Measurements from ENCODE around the gene ALAD. TPM values are rescaled to one million over a fixed set of nuclear protein-coding genes. Genes with fewer than 3 reads are reported as not detected.
"Not testable (repeated sequence)": the region's sequence is repeated elsewhere in the genome, so short reads cannot be mapped to it uniquely, and the experiment has no call there.

Gene ALAD
- total RNA-seq, 1 donor from 2014 or later = 18.9 TPM

DNA sequence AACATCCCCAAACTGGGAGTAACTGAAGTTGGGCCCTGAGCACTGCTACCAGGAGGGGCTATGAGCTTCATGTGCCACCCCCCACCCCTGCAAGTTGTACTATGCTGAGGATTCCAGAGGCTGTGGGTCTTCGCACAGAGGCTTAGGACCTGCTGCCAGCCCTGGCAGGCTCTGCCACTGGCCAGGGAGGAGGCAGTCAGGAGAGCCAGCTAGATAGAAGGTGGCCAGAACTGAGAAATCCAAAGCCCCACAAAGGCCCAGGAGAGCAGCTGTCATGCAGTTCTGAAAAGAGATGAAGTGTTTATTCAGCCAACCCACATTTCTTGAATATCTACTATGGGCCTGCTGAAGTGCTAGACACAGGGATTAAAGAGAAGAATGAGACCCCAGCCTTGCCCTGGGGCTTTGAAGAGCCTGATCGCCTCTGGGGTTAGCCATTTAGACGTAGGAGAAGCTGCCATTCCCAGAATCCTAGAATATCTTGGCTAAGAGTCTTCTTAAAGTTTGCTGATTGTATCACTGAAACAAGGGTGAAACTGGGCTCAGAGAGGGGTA is 1.4 kb downstream of the ALAD start:
- DNase-seq (ENCODE audit: extremely low read depth, low read depth, low spot score) = no peak

DNA sequence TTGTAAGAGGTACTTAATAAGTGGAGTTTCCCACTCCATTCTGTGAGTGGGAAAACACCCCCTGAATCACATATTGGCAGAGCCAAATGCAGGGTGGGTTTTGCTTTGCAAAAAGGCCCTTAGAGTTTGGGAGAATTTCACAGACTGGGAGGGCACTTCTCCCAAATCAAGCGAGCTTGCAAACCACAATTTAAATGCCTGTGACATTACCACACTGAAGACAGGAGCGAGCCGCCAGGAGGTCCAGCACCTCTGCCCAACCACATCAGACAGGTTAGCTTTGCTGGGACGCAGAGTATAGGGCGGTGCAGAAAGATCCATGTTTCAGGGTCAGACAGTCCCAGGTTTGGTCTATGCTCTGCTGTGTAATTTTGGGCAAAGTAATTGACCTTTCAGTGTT is 2.3 kb downstream of the ALAD start:
- DNase-seq (ENCODE audit: extremely low read depth, low read depth, low spot score) = no peak

DNA sequence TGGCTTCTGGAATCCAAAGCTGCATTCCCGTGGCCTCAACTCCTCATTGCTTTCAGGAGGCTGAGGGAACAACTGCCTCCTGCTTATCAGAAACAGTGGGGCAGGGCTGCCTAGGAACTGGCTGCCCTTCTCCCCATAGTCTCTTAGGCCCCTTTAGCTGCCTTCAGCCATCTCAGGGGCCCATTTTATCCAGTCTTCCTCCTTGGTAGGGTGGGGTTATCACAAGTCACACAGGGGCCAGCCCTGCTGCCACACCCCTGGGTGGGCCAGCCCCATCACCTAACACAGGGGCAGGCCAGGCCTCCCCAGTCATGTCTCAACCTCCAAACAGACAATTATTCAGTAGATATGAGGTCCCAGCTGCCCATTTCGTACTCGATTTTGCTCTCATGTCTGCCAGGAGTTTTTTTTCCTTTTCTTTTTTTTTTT is 3.9 kb downstream of the ALAD start:
- DNase-seq (ENCODE audit: extremely low read depth, low read depth, low spot score) = no peak

DNA sequence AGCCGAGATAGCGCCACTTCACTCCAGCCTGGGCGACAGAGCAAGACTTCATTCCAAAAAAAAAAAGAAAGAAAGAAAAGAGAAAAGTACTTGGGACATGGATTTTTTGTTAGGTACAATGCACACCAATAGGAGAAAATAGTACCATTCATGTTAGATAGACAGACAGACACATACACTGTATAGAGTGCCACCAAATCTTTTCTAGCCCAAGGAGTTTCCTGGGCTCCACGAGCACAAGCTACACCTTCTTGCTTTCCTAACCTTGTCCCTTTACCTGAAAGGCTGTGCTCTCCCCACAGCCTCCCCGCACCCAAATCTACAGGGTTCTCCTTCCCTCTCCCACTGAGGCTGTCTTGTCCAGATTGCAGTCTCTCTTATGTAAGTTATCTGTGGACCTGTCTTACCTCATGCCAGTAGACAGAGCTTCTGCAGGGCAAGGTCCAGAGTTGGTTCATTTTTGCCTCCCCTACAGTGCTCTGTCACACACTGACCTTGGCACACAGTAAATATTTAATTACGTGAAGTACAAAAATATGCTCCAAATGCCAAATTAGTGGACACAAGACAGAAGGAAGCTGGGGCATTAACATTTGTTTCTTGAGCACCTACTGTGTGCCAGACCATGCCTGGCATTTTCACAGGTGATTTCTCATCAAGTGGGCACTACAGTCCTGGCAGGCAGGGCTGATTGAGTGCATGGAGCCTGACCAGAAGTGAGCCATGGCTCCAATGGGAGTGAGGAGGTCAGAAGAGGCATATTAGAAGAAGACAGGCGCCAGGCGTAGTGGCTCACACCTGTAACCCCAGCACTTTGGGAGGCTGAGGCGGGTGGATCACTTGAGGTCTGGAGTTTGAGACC is 5.9 kb downstream of the ALAD start:
- no peak for DNase-seq (ENCODE audit: extremely low read depth, low read depth, low spot score)

DNA sequence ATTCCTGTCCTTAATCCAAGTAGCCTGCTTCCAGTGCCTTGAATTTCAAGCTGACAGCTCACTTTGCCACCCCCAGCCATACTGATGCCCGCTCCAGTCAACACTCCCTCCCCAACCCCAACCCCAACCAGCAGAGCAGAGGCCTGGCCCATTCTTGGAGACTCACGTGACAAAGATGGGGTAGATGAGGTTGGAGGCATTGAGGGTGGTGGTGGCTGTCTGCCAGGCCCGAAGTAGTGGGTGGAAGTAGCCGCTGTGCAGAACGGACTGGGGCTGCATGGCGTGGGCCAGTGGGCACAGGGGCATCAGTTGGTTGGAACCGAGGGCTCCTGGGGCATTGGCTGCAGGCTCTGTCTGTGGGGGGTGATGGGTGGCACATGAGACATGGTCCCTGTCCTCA is 7.8 kb downstream of the ALAD start:
- no peak for DNase-seq (ENCODE audit: extremely low read depth, low read depth, low spot score)

DNA sequence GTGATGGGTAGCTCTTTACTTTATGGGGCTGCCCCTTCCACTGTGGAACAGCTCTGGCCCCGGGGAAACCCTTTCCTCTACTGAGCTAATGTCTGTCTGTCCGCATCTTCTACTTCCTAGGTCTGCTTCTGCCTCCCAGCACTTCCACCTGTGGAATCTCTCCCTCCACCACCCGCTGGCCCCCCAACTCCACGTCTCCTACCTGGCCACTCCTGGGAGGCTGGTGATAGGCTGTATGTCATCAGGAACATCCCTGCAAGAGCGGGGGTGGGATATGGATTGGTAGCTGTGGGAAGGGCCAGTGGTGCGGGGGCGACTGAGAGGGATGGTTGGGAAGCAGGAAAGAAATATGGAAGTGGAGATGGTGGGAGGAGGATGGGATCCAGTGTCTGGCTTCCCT is 9.2 kb downstream of the ALAD start:
- DNase-seq (ENCODE audit: extremely low read depth, low read depth, low spot score) = no peak

DNA sequence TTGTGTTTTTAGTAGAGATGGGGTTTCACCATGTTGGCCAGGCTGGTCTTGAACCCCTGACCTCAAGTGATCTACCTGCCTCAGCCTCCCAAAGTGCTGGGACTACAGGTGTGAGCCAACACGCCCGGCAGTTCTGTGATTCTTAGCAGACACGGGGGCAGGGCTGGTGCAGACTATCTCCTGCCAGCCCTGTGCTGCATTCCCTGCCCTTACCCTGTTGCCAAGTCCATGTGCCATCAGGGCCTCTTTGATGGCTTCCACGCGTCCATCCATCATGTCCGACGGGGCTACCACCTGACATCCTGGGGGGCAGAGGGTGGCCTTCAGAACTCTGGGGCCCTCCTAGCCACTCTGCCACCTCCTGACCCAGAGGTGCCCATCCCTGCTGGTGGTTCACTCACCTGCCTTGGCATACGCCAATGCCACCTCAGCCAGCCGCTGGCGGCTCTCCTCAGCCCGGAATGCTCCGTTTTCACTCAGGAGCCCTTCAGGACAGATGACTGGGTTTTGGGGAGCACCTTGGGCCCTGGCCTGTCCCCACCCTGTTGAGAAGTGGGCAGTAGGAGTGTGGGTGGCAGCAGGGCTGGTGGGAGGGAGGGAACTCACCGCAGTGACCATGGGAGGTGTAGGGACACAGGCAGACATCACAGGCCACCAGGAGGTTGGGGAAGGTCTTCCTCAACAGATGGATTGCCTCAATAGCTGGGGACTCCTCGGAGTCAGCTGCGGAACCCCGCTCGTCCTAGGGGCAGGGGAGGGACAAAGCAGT is 10.7 kb downstream of the ALAD start:
- no peak for DNase-seq (ENCODE audit: extremely low read depth, low read depth, low spot score)

DNA sequence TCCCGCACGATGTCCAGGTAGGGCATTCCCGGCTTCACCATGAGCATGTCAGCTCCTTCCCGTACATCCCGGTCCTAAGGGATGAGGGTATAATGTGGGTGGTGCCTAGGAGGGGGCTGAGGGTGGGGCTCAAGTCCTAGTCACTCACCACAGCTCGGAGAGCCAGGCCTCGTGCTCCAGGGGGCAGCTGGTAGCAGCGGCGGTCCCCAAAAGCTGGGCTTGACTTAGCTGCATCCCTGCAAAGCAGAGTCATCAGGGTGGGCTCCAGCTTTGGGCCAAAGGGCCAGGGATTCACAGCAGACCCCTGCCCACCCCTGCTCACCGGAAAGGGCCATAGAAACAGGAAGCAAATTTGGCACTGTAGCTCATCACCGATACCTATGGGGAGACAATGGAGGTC is 11.6 kb downstream of the ALAD start:
- DNase-seq (ENCODE audit: extremely low read depth, low read depth, low spot score) = no peak

DNA sequence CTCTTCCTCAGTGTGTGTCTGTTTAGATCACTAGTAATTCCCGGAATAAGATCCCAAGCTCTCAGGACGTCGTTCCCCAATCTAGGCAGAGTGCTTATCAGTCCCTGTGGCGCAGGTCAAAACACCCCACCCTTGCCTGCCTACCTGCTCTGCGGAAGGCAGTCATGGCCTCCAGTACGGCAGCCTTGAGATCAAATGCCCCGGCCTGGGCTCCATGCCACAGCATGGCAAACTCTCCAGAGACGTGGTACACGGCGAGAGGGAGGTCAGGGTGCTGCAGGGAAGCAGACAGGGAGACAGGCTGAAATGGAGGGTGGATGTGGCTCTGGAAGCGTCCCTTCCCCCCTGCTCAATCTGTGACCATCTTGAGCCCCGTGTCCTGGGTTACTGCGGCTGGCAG is 12.3 kb downstream of the ALAD start:
- DNase-seq (ENCODE audit: extremely low read depth, low read depth, low spot score) = no peak

DNA sequence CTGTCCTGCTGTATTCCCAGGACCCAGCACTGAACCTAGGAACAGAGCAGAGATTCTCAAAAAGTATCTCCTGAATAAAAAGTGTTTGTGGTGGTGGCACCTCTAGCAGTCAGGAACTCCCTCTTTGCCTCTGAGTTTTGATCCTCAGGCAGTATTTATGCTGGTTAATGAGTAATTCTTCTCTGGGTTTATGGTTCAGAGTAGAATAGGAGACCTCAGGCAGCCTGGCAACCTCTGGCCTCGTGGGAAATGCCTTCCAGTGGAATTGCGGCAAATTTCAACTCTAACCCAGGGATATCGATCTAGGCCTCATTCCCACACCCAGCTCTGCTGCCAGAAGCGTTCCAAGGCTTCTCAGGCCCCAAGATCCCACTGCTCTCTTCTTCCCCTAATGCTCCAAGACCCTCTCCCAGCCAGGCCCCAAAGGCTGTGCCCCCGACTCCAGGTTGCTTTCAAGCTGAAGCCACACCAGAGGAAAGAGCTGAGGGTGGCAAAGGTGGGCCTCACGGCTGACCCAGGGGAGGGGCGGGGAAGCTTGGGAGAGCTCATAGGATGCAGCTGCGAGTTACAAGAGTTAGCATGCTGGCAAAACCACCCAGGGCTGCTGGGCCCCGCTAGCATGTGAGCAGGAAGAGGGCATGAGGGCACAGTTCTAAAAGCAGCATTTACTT is 13.4 kb downstream of the ALAD start:
- no peak for DNase-seq (ENCODE audit: extremely low read depth, low read depth, low spot score)

DNA sequence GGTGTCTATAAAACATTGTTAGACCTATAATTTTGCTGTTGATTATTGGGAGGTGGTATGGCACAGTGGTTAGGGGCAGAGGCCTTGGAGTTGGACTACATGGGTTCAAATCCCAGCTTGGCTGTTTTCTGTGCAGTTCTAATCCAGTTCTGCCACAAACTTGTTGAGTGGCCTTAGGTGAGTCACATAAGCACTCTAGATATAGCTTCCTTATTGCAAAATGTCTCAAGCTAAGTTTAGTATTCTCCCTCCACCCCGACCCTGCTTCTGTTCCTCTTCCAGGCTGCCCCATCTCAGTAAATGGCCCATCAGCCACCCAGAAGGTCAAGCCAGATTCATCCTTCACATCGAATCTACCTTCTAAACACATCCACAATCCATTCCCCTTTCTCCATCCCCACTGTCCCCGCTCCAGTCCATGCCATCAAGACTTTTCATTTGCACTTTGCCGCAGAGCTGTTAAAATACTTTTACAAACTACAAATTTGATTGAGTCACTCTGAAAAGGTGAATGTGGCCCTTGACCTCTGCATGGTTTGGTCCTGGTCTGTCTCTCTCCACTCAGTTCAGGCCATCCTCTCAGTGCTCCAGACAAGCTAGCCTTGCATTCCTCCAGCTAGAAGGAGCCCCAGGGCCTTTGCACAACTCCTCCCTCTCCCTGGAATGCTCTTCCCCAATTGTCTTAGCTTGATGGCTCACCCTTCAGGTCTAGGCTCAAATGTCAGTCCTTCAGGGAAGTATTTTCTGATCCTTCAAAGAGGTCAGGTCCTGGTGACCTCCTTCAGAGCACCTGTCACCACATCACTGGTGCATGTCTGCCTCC is 14.3 kb downstream of the ALAD start:
- DNase-seq (ENCODE audit: extremely low read depth, low read depth, low spot score) = no peak

DNA sequence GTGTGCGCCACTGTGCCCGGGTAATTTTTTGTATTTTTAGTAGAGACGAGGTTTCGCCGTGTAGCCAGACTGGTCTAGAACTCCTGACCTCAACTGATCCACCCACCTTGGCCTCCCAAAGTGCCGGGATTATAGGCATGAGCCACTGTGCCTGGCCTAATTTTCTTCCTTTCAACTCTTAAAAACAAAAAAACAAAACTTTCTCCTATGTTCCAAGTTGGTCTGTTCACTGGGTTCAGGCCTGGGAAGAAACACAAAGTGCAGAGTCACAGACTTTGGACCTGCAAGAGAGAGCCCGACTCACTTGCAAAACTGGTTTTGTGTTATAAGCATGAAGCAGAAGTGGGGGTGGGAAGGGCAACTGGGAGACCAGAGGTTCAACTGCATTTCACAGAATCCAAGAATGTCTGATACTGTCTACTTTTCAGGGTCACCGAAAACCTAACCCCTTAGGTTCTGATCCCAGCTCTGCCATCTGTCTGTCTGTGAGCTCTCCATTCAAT is 19.1 kb downstream of the ALAD start:
- DNase-seq (ENCODE audit: extremely low read depth, low read depth, low spot score) = no peak

DNA sequence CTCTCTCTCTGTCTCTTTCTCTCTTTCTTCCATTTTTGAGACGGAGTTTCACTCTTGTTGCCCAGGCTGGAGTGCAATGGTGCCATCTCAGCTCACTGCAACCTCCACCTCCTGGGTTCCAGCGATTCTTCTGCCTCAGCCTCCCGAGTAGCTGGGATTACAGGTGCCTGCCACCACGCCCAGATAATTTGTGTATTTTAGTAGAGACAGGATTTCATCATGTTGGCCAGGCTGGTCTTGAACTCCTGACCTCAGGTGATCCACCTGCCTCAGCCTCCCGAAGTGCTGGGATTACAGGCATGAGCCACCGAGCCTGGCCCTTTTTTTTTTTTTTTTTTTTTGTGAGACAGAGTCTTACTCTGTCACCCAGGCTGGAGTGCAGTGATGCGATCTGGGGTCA is 19.6 kb downstream of the ALAD start:
- DNase-seq (ENCODE audit: extremely low read depth, low read depth, low spot score) = not testable (repeated sequence)

DNA sequence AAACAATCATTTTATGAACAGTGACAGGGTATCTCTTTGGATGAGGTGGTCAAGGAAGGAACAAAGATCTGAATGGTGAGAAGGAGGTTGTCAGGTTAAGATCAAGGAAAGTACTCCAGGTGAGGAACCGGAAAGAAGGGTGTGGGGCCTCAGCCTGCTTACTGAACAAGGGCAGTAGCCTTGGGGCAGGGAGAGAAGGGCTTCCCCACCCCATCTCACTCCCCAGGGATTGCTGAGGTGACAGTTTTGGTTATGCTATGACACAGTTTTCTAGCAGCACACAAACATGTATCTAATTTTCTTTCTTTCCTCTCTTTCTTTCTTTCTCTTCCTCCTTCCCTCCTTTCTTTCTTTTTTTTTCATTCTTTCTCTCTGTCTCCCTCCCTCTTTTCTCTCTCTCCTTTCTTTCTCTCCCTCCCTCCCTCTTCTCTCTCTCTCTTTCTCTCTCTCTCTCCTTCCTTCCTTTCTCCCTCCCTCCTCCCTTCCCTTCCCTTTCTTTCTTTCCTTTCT is 20.2 kb downstream of the ALAD start:
- no peak for DNase-seq (ENCODE audit: extremely low read depth, low read depth, low spot score)

DNA sequence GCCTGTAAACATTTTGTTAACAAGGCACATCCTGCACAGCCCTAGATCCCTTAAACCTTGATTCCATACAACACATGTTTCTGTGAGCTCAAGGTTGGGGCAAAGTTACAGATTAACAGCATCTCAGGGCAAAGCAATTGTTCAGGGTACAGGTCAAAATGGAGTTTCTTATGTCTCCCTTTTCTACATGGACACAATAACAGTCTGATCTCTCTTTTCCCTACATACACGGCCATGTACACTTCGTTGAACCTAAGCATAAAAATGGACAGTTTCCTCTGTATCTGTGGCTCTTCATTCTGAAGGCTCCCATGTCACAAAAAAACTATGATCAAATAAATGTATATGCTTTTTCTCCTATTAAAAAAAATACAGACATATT is 21.3 kb downstream of the ALAD start:
- DNase-seq (ENCODE audit: extremely low read depth, low read depth, low spot score) = not testable (repeated sequence)

DNA sequence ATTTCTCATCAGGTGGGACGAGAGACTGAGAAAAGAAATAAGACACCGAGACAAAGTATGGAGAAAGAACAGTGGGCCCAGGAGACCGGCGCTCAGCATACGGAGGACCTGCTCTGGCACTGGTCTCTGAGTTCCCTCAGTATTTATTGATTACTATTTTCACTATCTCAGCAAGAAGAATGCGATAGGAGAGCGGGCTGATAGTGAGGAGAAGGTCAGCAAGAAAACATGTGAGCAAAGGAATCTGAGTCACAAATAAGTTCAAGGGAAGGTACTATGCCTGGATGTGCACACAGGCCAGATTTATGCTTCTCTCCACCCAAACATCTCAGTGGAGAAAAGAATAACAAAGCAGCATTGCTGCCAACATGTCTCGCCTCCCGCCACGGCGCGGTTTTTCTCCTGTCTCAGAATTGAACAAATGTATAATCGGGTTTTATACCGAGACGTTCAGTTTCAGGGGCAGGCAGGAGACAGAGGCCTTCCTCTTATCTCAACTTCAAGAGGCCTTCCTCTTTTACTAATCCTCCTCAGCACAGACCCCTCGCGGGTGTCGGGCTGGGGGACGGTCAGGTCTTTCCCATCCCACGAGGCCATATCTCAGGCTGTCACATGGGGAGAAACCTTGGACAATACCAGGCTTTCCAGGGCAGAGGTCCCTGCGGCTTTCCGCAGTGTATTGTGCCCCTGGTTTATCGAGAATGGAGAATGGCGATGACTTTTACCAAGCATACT is 21.8 kb downstream of the ALAD start:
- DNase-seq (ENCODE audit: extremely low read depth, low read depth, low spot score) = not testable (repeated sequence)

DNA sequence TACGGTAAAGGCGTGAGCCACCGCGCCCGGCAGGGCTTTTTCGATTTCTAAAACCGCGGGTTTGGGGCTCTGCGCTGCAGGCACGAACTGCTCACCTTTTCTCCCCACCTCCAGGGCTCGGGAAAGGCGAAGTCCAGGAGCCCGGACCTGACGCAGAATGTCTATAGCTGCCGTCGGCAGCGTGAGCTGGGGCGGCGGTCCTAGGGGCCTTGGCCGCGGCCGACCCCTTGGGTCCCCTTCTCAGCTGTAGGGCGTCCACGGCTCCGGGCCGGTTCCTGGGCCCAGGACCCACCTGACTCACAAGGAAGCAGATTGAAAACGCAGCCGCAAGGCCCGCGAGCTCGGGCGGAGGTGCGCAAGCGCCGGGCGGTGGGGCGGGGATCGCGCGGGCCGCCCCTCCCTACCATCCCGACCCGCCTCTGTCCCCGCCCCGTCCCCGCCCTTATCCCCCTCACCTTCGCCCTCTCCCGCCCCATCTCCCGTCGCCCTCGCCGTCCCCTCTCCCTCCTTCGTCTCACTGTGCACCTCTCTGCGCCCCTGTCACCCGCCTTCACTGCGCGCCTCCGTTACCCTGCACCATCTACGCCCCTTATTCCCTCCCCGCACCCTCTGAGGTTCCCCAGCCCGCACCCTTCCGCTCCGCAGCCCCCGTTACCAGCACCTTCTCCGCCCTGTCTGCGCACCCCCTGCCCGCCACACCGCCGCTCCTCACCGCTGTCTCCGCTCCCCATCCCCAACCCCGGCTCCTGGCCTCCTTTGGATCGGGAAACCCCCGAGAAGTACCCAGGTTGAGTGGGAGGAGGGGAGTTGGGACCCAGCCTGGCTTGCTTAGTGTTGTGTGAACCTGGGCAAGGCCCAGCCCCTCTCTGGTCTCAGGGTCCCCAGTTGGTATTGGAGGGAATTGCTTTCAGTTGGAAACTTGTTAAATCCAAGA is 24.2 kb downstream of the ALAD start, which contains the start of gene HDHD3:
TSS of gene HDHD3 (minus strand) at position 353 of the 934 bp plus-strand sequence. CDS start 2,632 bp downstream, outside the sequence.
- DNase-seq (ENCODE audit: extremely low read depth, low read depth, low spot score) = no peak
